ENCODE results near the gene CHAF1A. TPM values are rescaled to one million over a fixed set of nuclear protein-coding genes. Genes with fewer than 3 reads are reported as not detected.
A peak's percentile ranks its signal among the peaks of the same experiment; 100 is the strongest.

Gene CHAF1A
- total and polyA plus RNA-seq, 2 of the 8 experiments (the other 6 are each of a cell fraction or from before 2014, with no cell fraction given), result 122 to 147 TPM

DNA sequence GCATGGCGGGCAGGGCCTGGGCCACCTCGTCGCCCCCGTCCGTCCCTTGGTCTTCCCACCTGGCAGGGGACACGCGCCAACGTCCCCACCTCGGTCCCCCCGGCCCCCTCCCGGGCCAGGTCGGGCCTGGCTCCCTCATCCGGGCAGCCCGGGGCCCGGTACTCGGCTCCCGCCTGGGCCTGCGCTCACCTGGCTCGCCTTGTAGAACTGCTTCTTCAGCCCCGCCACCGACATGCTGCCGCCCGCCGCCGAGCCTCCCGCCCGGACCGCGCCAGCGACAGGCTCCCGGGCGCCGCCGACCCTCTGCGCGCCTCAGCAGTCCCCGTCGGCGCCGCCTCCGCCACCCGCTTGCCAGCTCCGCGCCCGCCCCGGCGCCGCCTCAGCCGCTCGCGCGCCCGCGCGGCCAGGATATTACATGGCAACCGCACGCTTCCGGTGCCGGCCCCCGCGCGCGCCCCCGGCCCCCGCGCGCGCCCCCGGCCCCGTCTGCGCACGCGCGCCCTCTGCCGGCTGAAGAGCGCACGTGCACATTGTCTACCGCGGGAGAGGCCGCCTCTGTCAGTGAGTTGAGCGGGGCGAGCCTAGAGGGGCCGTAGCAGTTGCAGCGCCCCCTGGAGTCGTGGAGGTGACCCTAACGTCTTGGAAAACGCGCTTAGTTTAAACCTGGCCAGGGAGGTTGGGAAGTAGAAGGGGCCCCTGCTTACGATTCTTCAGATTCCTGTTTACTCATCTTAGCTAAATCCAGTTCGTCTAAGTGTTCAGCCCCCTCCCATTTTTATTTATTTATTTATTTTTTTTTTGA lies 2.1 kb upstream of the CHAF1A start, which contains the start of gene SH3GL1 (continued):
- TF ChIP-seq KDM1A (IDR thresholded peaks at IDR 0.05; ENCODE audit: borderline replicate concordance, low read length), result no peak
- TF ChIP-seq SRF (IDR thresholded peaks at IDR 0.05; ENCODE audit: low read depth, low read length), result no peak
- 0 out of 2 replicates have a peak, but pooled peaks have one; percentile 54 for TF ChIP-seq TBP (IDR thresholded peaks at IDR 0.05; ENCODE audit: low read depth, low read length)
